KMS-11 (cell line): ENCODE measurements around the gene PARD3B.

Experiments
- H2AFZ ChIP-seq: fragments of 200-600 bp; sonication (generic); 2 replicates; pipeline ENCODE4 v1.6.1; 2016; ENCODE audit warnings: antibody characterized with exemption, mixed run types, low read depth
- H3K27ac ChIP-seq: fragments of 200-600 bp; sonication (generic); 2 replicates; pipeline ENCODE4 v1.6.1; 2016; ENCODE audit warnings: mild to moderate bottlenecking, mixed run types
- H3K27me3 ChIP-seq: fragments of 200-600 bp; sonication (generic); 2 replicates; pipeline ENCODE4 v1.6.1; 2017; ENCODE audit warnings: mild to moderate bottlenecking, low read depth, mixed run types, moderate library complexity; ENCODE audit not compliant: insufficient read depth
- H3K36me3 ChIP-seq: fragments of 200-600 bp; sonication (generic); 2 replicates; pipeline ENCODE4 v1.6.1; 2017; ENCODE audit warnings: mild to moderate bottlenecking, mixed run types; ENCODE audit not compliant: insufficient read depth
- H3K4me1 ChIP-seq: fragments of 200-600 bp; sonication (generic); 2 replicates; pipeline ENCODE4 v1.6.1; 2016; ENCODE audit warnings: mild to moderate bottlenecking, low read depth, mixed run types; ENCODE audit not compliant: poor library complexity, severe bottlenecking
- H3K4me2 ChIP-seq: fragments of 200-600 bp; sonication (generic); 2 replicates; pipeline ENCODE4 v1.7.0; 2016; ENCODE audit warnings: mild to moderate bottlenecking, mixed run types
- H3K4me3 ChIP-seq: fragments of 200-600 bp; sonication (generic); IDR thresholded peaks from 2 replicates; pipeline ENCODE4 v1.6.1; 2017; ENCODE audit warnings: low read depth, low read length, mixed read lengths; ENCODE audit not compliant: insufficient read depth
- H3K79me2 ChIP-seq: fragments of 200-600 bp; sonication (generic); 2 replicates; pipeline ENCODE4 v1.6.1; 2016; ENCODE audit warnings: low read depth, mixed run types; ENCODE audit not compliant: insufficient read depth
- H3K9ac ChIP-seq: fragments of 200-600 bp; sonication (generic); 2 replicates; pipeline ENCODE4 v1.6.1; 2016; ENCODE audit warnings: mild to moderate bottlenecking, mixed run types
- H4K20me1 ChIP-seq: fragments of 200-600 bp; sonication (generic); 2 replicates; pipeline ENCODE4 v1.6.1; 2016; ENCODE audit warnings: mild to moderate bottlenecking, mixed run types; ENCODE audit not compliant: insufficient read depth
- TF ChIP-seq, protein P1 (sequence below): fragments of 200-600 bp; sonication (generic); conservative IDR thresholded peaks from 2 replicates; pipeline ENCODE4 v1.6.1; 2017; ENCODE audit warnings: low read depth, mild to moderate bottlenecking, antibody characterized with exemption, low read length, moderate library complexity, mixed read lengths

The PARD3B gene

DNA sequence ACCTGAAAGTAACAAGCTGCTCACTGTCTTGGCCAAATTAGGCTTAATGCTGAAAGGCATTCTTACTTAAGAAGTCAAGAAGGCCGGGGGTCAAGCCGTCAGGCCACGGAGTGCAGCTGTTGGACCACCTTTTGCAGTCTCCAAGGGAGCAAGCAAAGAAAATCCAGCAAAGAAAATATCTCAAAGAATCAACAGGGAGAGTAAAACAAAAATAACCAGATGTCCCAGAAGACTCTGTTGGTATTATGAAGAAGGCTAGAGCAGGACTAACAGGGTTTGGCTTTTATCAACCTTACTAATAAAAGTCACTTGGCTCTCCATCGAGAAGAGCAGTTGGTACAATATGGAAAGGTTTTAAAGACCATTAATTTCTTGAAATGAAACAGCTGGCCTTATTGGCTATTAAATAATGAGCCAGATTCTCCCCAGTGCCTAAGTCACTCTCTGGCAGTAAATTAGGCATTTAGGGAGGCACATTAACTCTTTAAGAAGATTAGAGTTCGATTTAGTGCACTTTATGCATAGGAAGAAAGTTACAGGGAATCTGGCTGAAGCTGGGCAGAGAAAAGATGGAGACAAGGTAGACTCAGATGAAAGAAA is 1026.2 kb downstream of the PARD3B start:
- Histone ChIP-seq H3K27ac (no peak overlapping the region), H3K27me3 (no peaks in the 10 kb centered on the region), H3K4me2 (no peak overlapping the region), H3K36me3 (no peaks in the 10 kb centered on the region), H3K79me2 (no peaks in the 10 kb centered on the region), H3K4me3 (no peak overlapping the region), H3K4me1 (no peaks in the 10 kb centered on the region), H4K20me1 (no peaks in the 10 kb centered on the region), H2AFZ (no peak overlapping the region), H3K9ac (no peak overlapping the region)
- TF ChIP-seq, protein P1, sequence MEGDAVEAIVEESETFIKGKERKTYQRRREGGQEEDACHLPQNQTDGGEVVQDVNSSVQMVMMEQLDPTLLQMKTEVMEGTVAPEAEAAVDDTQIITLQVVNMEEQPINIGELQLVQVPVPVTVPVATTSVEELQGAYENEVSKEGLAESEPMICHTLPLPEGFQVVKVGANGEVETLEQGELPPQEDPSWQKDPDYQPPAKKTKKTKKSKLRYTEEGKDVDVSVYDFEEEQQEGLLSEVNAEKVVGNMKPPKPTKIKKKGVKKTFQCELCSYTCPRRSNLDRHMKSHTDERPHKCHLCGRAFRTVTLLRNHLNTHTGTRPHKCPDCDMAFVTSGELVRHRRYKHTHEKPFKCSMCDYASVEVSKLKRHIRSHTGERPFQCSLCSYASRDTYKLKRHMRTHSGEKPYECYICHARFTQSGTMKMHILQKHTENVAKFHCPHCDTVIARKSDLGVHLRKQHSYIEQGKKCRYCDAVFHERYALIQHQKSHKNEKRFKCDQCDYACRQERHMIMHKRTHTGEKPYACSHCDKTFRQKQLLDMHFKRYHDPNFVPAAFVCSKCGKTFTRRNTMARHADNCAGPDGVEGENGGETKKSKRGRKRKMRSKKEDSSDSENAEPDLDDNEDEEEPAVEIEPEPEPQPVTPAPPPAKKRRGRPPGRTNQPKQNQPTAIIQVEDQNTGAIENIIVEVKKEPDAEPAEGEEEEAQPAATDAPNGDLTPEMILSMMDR, result no peak

DNA sequence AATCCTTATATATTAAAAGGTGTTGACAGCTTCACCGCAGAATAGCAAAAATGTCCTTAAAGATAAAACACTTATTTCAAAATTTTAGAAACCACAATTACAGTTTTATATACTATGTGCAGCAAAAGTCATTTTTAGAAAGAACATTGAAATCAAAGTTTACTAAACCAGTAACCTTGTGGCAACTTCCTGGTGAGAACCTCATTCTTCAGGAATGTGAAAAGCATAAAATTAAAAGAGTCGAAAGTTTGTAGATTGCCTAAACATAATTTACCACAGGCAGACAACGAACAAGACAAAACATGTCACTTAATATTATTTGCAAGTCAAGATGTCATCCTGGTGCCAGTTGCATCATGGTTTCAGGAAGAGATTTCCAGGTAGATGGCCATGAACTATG is 1028.7 kb downstream of the PARD3B start:
- Histone ChIP-seq H3K79me2 (no peaks in the 10 kb centered on the region), H3K4me3 (no peak overlapping the region), H3K27me3 (no peaks in the 10 kb centered on the region), H2AFZ (no peak overlapping the region), H3K27ac (no peak overlapping the region), H3K36me3 (no peaks in the 10 kb centered on the region), H3K4me1 (no peaks in the 10 kb centered on the region), H4K20me1 (no peaks in the 10 kb centered on the region), H3K9ac (no peak overlapping the region), H3K4me2 (no peak overlapping the region)
- TF ChIP-seq, protein P1, result no peak

DNA sequence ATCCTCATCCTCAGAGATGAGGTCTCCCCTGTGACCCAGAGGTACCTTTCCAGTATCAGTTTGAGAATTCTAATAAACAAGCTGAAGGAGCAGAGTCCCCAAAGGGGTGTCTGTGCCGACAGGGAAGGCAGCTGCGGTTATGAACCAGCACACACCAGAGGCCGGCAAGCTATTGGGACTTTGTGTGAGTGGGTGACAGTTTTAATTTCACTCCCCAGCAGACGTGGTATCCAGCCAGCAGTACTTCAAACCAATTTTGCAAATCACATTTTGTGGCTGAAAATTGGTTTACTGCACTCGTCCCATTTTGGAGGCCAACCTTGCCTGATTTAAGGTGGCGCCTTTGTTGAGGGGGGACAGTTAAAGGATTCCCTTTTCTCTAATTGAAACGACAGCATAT is 1034.1 kb downstream of the PARD3B start:
- TF ChIP-seq, protein P1, result no peak
- H4K20me1 ChIP-seq, result no peaks in the 10 kb centered on the region
- no peaks in the 10 kb centered on the region for H3K36me3 ChIP-seq
- no peaks in the 10 kb centered on the region for H3K4me1 ChIP-seq
- H3K4me2 ChIP-seq, result no peak overlapping the region
- H3K9ac ChIP-seq, result no peak overlapping the region
- no peak overlapping the region for H3K27ac ChIP-seq
- no peak overlapping the region for H3K4me3 ChIP-seq
- no peaks in the 10 kb centered on the region for H3K79me2 ChIP-seq
- no peaks in the 10 kb centered on the region for H3K27me3 ChIP-seq
- no peak overlapping the region for H2AFZ ChIP-seq

DNA sequence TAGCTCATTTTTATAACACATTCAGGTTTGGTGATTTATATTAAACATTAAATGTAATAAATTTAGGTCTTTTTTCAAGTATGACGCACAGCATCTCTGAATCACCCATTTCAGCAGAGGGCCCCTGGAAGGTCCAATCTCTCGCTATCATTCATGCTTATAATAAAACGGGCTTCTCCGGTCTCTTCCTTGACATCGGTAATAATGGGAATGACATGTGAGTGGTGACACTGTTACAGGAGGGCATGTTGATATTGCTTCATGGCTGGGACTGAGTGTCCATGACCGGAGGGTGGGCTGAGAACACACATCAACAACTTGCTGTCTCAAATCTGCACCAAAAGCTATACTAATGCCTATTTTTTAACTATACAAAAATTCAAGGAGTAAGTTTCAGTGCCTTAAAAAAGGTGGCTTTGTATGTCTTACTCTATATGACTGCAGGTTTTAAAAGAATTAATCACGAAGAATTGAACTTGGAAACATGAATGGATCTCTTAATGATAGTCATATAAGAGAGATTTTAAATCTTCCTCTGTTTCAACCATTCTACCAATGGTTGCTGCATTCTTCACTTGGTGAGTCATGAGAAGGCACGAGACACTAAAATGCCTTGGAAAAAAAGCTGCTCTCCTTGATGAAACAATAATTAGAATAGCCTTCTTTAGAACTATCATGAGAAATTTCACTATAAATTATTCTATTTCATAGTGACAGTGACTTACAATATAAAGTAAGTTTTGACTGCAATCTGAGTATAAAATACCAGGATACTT is 1035.1 kb downstream of the PARD3B start:
- H2AFZ ChIP-seq, result no peak overlapping the region
- no peaks in the 10 kb centered on the region for H3K79me2 ChIP-seq
- no peak overlapping the region for H3K4me2 ChIP-seq
- no peak overlapping the region for H3K27ac ChIP-seq
- H3K36me3 ChIP-seq, result no peaks in the 10 kb centered on the region
- H3K27me3 ChIP-seq, result no peaks in the 10 kb centered on the region
- no peak overlapping the region for H3K4me3 ChIP-seq
- H4K20me1 ChIP-seq, result no peaks in the 10 kb centered on the region
- H3K4me1 ChIP-seq, result no peaks in the 10 kb centered on the region
- TF ChIP-seq, protein P1, result no peak
- no peak overlapping the region for H3K9ac ChIP-seq
